HEK293 (cell line): ENCODE measurements around the gene TNFRSF25.

Experiments
- CTCF ChIA-PET: fragments of 350-600 bp; formaldehyde crosslinking; extraction: SDS; loops from one replicate; lab custom pipeline; 2021; ENCODE audit warnings: antibody characterized with exemption; lab: Yijun Ruan, JAX
- POLR2A ChIA-PET: fragments of 300-600 bp; formaldehyde crosslinking; extraction: SDS; loops from one replicate; lab custom pipeline; 2020; ENCODE audit warnings: antibody characterized with exemption, inconsistent platforms; lab: Yijun Ruan, JAX
- H3K27ac ChIP-seq: fragments of 200-500 bp; sonication (Bioruptor generic); 2 replicates; pipeline ENCODE4 v1.5.1; 2014; ENCODE audit warnings: low read depth, low read length, control low read depth, inconsistent platforms; ENCODE audit errors: extremely low read depth
- H3K36me3 ChIP-seq, 2 experiments: fragments of 200-500 bp in 1 of 2; sonication (Bioruptor generic) in 1 of 2; 1 replicate in 1 of 2; 2 replicates in 1 of 2; pipeline ENCODE4 v1.5.1; 2014 to 2017; ENCODE audit warnings: inconsistent platforms in 2 of 2, low read length in 2 of 2; ENCODE audit not compliant: control insufficient read depth in 2 of 2, insufficient read depth in 1 of 2
- H3K4me1 ChIP-seq: fragments of 200-500 bp; sonication (Bioruptor generic); 2 replicates; pipeline ENCODE4 v1.5.1; 2014; ENCODE audit warnings: mild to moderate bottlenecking, low read length, inconsistent platforms; ENCODE audit not compliant: control insufficient read depth, insufficient read depth
- H3K4me3 ChIP-seq: 2 replicates; pipeline ENCODE4 v1.5.1; 2011; ENCODE audit warnings: low read depth, mild to moderate bottlenecking, control low read depth, low read length, moderate library complexity
- H3K9me3 ChIP-seq: fragments of 200-500 bp; sonication (Bioruptor generic); 2 replicates; pipeline ENCODE4 v1.5.1; 2014; ENCODE audit warnings: low read depth, low read length, inconsistent platforms; ENCODE audit not compliant: control insufficient read depth, insufficient read depth
- EGR2 ChIP-seq: fragments of 450-650 bp; formaldehyde crosslinking; IDR thresholded peaks from 2 replicates; pipeline ENCODE4 v1.5.1; 2016; ENCODE audit warnings: low read depth, missing biosample characterization, missing genetic modification characterization
- GLIS2 ChIP-seq: fragments of 450-650 bp; formaldehyde crosslinking; IDR thresholded peaks from 2 replicates; pipeline ENCODE4 v1.5.1; 2016; ENCODE audit warnings: missing biosample characterization, missing genetic modification characterization
- KLF16 ChIP-seq: fragments of 450-650 bp; formaldehyde crosslinking; IDR thresholded peaks from 2 replicates; pipeline ENCODE4 v1.5.1; 2017; ENCODE audit warnings: missing biosample characterization, missing genetic modification characterization
- SCRT1 ChIP-seq: fragments of 450-650 bp; formaldehyde crosslinking; IDR thresholded peaks from 2 replicates; pipeline ENCODE4 v1.5.1; 2016; ENCODE audit warnings: missing biosample characterization, missing genetic modification characterization, borderline replicate concordance
- SP7 ChIP-seq: fragments of 450-650 bp; formaldehyde crosslinking; IDR thresholded peaks from 2 replicates; pipeline ENCODE4 v1.5.1; 2016; ENCODE audit warnings: missing biosample characterization, missing genetic modification characterization
- TRIM28 ChIP-seq: IDR thresholded peaks from 2 replicates; pipeline ENCODE4 v1.6.1; 2011; ENCODE audit warnings: low read length, control low read depth, borderline replicate concordance
- ZBTB20 ChIP-seq: fragments of 450-650 bp; formaldehyde crosslinking; IDR thresholded peaks from 2 replicates; pipeline ENCODE4 v1.5.1; 2016; ENCODE audit warnings: missing biosample characterization, missing genetic modification characterization
- ZFHX2 ChIP-seq: fragments of 450-650 bp; formaldehyde crosslinking; conservative IDR thresholded peaks from 2 replicates; pipeline ENCODE4 v1.5.1; 2016; ENCODE audit warnings: missing biosample characterization, missing genetic modification characterization
- ZFP41 ChIP-seq: fragments of 450-650 bp; formaldehyde crosslinking; IDR thresholded peaks from 2 replicates; pipeline ENCODE4 v1.5.1; 2016; ENCODE audit warnings: missing biosample characterization, missing genetic modification characterization, borderline replicate concordance
- ZFP69B ChIP-seq: fragments of 450-650 bp; formaldehyde crosslinking; IDR thresholded peaks from 2 replicates; pipeline ENCODE4 v1.5.1; 2016; ENCODE audit warnings: missing biosample characterization, missing genetic modification characterization
- ZNF138 ChIP-seq: fragments of 450-650 bp; formaldehyde crosslinking; IDR thresholded peaks from 2 replicates; pipeline ENCODE4 v1.5.1; 2016; ENCODE audit warnings: missing biosample characterization, missing genetic modification characterization, borderline replicate concordance
- ZNF157 ChIP-seq: fragments of 450-650 bp; formaldehyde crosslinking; IDR thresholded peaks from 2 replicates; pipeline ENCODE4 v1.5.1; 2016; ENCODE audit warnings: missing biosample characterization, missing genetic modification characterization
- ZNF2 ChIP-seq: fragments of 450-650 bp; formaldehyde crosslinking; IDR thresholded peaks from 2 replicates; pipeline ENCODE4 v1.5.1; 2016; ENCODE audit warnings: missing biosample characterization, missing genetic modification characterization
- ZNF302 ChIP-seq: fragments of 450-650 bp; formaldehyde crosslinking; IDR thresholded peaks from 2 replicates; pipeline ENCODE4 v1.5.1; 2016; ENCODE audit warnings: missing biosample characterization, missing genetic modification characterization, low read depth
- ZNF324 ChIP-seq: fragments of 450-650 bp; formaldehyde crosslinking; IDR thresholded peaks from 2 replicates; pipeline ENCODE4 v1.5.1; 2016; ENCODE audit warnings: missing biosample characterization, missing genetic modification characterization
- ZNF335 ChIP-seq: fragments of 450-650 bp; formaldehyde crosslinking; conservative IDR thresholded peaks from 2 replicates; pipeline ENCODE4 v1.5.1; 2016; ENCODE audit warnings: missing biosample characterization, missing genetic modification characterization
- ZNF354C ChIP-seq: fragments of 450-650 bp; formaldehyde crosslinking; IDR thresholded peaks from 2 replicates; pipeline ENCODE4 v1.5.1; 2016; ENCODE audit warnings: missing biosample characterization, missing genetic modification characterization, low read depth, borderline replicate concordance
- ZNF391 ChIP-seq: fragments of 450-650 bp; formaldehyde crosslinking; IDR thresholded peaks from 2 replicates; pipeline ENCODE4 v1.5.1; 2016; ENCODE audit warnings: low read depth, missing biosample characterization, missing genetic modification characterization, borderline replicate concordance
- ZNF433 ChIP-seq: fragments of 450-650 bp; formaldehyde crosslinking; IDR thresholded peaks from 2 replicates; pipeline ENCODE4 v1.5.1; 2016; ENCODE audit warnings: missing biosample characterization, missing genetic modification characterization, low read depth
- ZNF488 ChIP-seq: fragments of 450-650 bp; formaldehyde crosslinking; IDR thresholded peaks from 2 replicates; pipeline ENCODE4 v1.5.1; 2016; ENCODE audit warnings: missing biosample characterization, missing genetic modification characterization
- ZNF529 ChIP-seq: fragments of 450-650 bp; formaldehyde crosslinking; IDR thresholded peaks from 2 replicates; pipeline ENCODE4 v1.5.1; 2017; ENCODE audit warnings: missing genetic modification characterization, missing biosample characterization; ENCODE audit not compliant: insufficient replicate concordance
- ZNF555 ChIP-seq: fragments of 450-650 bp; formaldehyde crosslinking; conservative IDR thresholded peaks from 2 replicates; pipeline ENCODE4 v1.5.1; 2017; ENCODE audit warnings: missing biosample characterization, mild to moderate bottlenecking, missing genetic modification characterization, inconsistent platforms
- ZNF571 ChIP-seq: fragments of 450-650 bp; formaldehyde crosslinking; IDR thresholded peaks from 2 replicates; pipeline ENCODE4 v1.5.0; 2017; ENCODE audit warnings: missing biosample characterization, missing genetic modification characterization
- ZNF600 ChIP-seq: fragments of 450-650 bp; formaldehyde crosslinking; IDR thresholded peaks from 2 replicates; pipeline ENCODE4 v1.5.1; 2016; ENCODE audit warnings: missing biosample characterization, missing genetic modification characterization
- ZNF76 ChIP-seq: fragments of 450-650 bp; formaldehyde crosslinking; IDR thresholded peaks from 2 replicates; pipeline ENCODE4; 2016; ENCODE audit warnings: low read depth, missing biosample characterization, missing genetic modification characterization, borderline replicate concordance
- ZNF785 ChIP-seq: fragments of 450-650 bp; formaldehyde crosslinking; IDR thresholded peaks from 2 replicates; pipeline ENCODE4 v1.5.1; 2016; ENCODE audit warnings: missing biosample characterization, missing genetic modification characterization

TNFRSF25 gene

DNA sequence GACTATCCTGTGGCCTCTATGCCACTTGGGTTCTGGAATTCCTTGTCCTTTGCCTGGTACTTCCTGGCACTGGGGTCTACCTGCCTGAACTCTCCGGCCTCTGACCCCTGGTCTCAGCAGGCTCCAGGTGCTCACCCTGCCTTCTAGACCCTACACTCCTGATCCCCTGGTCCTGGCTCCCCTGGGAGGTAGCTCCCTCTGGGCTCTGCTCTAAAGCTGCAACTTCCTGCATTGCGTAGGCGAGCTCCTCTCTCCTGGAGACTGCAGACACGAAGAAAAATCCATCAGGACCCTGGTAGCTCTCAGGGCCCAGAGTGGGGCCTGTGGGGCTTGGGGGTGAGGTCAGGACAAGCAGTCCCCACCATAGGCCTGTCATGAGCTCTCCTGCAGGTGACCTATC is 33.3 kb upstream of the TNFRSF25 start:
- no peak overlapping the region for H3K4me3 ChIP-seq
- no peaks in the 10 kb centered on the region for H3K4me1 ChIP-seq
- POLR2A ChIA-PET, result interaction anchor here (1.9 kb wide), 1 partner anchor 8 kb away, joined by 4 read pairs; the partner anchor contains the start of gene PLEKHG5
- peaks cover 0 to 3% of the 10 kb centered on the region in 2 experiments; a peak in 1 of 3 replicates for H3K36me3 ChIP-seq
- no peak overlapping the region for H3K27ac ChIP-seq
- TF ChIP-seq TRIM28 (no peak), ZFP69B (no peak), ZNF157 (no peak), ZNF324 (tag by site-specific recombination) (no peak), ZNF354C (tag by site-specific recombination) (no peak), ZNF2 (tag by site-specific recombination) (no peak), KLF16 (no peak), ZNF391 (tag by site-specific recombination) (no peak), ZNF335 (tag by site-specific recombination) (no peak)
- TF ChIP-seq, all 188 proteins: peak for 0
- CTCF ChIA-PET, result interaction anchor here (0.6 to 2.2 kb wide), 9 partner anchors 9 to 226 kb away, joined by 3 to 13 read pairs (median 3); partner anchors contain the start of gene PLEKHG5
- H3K9me3 ChIP-seq, result no peaks in the 10 kb centered on the region

DNA sequence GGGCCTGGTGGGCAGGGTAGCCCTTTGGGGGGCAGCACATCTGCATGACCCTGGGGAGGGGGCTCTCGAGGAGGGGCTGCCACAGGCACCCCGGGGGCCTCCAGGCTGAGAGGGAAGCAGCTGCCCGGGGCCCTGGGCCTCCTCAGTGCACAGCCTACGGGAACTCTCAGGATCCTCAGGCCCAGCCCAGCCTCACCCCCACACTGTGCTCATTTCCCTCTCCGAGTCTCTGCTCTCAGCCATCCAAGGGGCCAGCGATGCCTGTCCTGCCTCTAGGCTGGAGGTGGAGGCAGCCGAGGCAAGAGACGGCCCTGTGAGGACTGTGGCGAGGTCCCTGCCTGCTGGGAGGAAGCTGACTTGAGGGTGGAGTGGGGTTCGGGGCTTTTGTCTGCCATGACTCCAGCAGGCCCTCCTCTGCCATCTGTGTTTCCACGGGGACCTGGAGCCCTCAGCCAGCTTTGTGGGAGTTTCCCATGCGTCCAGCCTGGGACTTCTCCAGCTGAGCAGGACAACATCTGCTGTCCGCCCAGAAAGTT is 32.7 kb upstream of the TNFRSF25 start:
- H3K36me3 ChIP-seq, result peaks cover 0 to 3% of the 10 kb centered on the region in 2 experiments; a peak in 1 of 3 replicates
- CTCF ChIA-PET, result interaction anchor here (0.6 to 2.2 kb wide), 7 partner anchors 8 to 207 kb away, joined by 3 to 13 read pairs (median 4); partner anchors contain the start of gene PLEKHG5
- no peak overlapping the region for H3K27ac ChIP-seq
- no peak for TF ChIP-seq ZNF433 (tag by site-specific recombination)
- TF ChIP-seq ZNF571 (tag by site-specific recombination), result no peak
- no peak for TF ChIP-seq ZFP41 (tag by site-specific recombination)
- 0 out of 2 replicates have a peak, but pooled peaks have one; percentile 9 for TF ChIP-seq GLIS2 (tag by site-specific recombination)
- peak; percentile 41; the same call in 1 of the 2 replicates for TF ChIP-seq ZFHX2 (tag by site-specific recombination)
- no peak for TF ChIP-seq ZNF785 (tag by site-specific recombination)
- TF ChIP-seq ZNF555 (tag by site-specific recombination), result no peak
- TF ChIP-seq ZNF335 (tag by site-specific recombination), result 0 out of 2 replicates have a peak, but pooled peaks have one; percentile 18
- TF ChIP-seq ZNF529 (tag by site-specific recombination), result no peak
- TF ChIP-seq SCRT1 (tag by site-specific recombination), result no peak
- TF ChIP-seq ZNF302 (tag by site-specific recombination), result no peak
- no peak for TF ChIP-seq ZNF138 (tag by site-specific recombination)
- no peak for TF ChIP-seq ZNF488 (tag by site-specific recombination)
- TF ChIP-seq EGR2 (tag by site-specific recombination), result peak; percentile 38; the same call in 1 of the 2 replicates
- no peak for TF ChIP-seq ZNF76 (tag by site-specific recombination)
- no peak for TF ChIP-seq ZNF600
- TF ChIP-seq ZBTB20 (tag by site-specific recombination), result peak; percentile 75
- TF ChIP-seq SP7 (tag by site-specific recombination), result no peak
- TF ChIP-seq, all 188 proteins: peak for 5
- POLR2A ChIA-PET, result interaction anchor here (1.9 kb wide), 1 partner anchor 7 kb away, joined by 4 read pairs; the partner anchor contains the start of gene PLEKHG5
- Histone ChIP-seq H3K4me3 (no peak overlapping the region), H3K4me1 (no peaks in the 10 kb centered on the region), H3K9me3 (no peaks in the 10 kb centered on the region)
